ENCODE measurements around the gene SCTR.

DNA sequence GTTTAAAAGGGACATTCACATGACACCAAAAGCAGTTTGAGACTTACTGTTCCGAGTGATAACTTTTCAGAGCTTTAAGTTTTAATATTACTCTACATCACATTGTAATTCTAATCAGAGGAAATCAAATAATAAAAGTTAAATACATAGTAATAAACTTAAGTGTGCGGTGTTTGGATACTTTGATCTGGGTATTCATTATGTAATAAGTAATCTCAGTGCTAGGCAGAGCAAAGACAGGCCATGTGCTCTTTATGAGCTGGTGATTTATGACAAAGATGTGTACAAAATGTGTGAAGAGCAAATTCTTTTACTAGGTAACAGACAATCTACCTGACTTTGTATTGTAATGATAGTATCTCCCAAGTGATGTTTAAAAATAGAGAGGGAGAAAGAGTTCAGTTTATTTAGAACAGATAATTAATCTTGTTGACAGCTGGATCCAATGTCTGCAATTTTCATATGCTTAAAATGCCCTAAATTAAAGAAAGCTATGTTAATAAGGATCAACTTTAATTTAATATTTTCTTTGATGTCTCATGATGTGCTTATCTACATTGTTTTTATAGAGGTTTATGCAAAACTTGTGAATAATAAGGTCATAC, 24.3 kb upstream of the SCTR start:
- no peak for TF ChIP-seq POLR2A (IDR thresholded peaks at IDR 0.05)
- TF ChIP-seq, protein P1, sequence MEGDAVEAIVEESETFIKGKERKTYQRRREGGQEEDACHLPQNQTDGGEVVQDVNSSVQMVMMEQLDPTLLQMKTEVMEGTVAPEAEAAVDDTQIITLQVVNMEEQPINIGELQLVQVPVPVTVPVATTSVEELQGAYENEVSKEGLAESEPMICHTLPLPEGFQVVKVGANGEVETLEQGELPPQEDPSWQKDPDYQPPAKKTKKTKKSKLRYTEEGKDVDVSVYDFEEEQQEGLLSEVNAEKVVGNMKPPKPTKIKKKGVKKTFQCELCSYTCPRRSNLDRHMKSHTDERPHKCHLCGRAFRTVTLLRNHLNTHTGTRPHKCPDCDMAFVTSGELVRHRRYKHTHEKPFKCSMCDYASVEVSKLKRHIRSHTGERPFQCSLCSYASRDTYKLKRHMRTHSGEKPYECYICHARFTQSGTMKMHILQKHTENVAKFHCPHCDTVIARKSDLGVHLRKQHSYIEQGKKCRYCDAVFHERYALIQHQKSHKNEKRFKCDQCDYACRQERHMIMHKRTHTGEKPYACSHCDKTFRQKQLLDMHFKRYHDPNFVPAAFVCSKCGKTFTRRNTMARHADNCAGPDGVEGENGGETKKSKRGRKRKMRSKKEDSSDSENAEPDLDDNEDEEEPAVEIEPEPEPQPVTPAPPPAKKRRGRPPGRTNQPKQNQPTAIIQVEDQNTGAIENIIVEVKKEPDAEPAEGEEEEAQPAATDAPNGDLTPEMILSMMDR (IDR thresholded peaks at IDR 0.05) = no peak
